Natural killer cell (primary cell): ENCODE measurements around the gene CEACAM6. TPM values are rescaled to one million over a fixed set of nuclear protein-coding genes. Genes with fewer than 3 reads are reported as not detected.
A peak's percentile ranks its signal among the peaks of the same experiment; 100 is the strongest.
"Not testable (repeated sequence)": the region's sequence is repeated elsewhere in the genome, so short reads cannot be mapped to it uniquely, and the experiment has no call there.

ENCODE experiments used
- ATAC-seq, 3 donors: fragments of 150-1000 bp in 2 of 3; fragments of 200-7000 bp in 1 of 3; cut with Tn5 transposase; 1 replicate in 1 of 3; 2 replicates in 2 of 3; pipeline ENCODE4 v1.10.0; 2021; ENCODE audit warnings: mild to moderate bottlenecking in 2 of 3, moderate library complexity in 2 of 3
- DNase-seq, 2 donors: peaks; one replicate each; pipeline versions ENCODE4 v3.0.0 to v3.0.0-alpha.2; 2013 to 2021; ENCODE audit warnings: mixed read lengths in 1 of 2
- H3K27ac ChIP-seq: one replicate; pipeline ENCODE4 v1.5.1; 2013; ENCODE audit warnings: mild to moderate bottlenecking, low read length
- H3K27me3 ChIP-seq: one replicate; pipeline ENCODE4 v1.6.1; 2013; ENCODE audit warnings: low read length; ENCODE audit not compliant: control insufficient read depth, insufficient read depth
- H3K36me3 ChIP-seq: one replicate; pipeline ENCODE4 v1.6.1; 2013; ENCODE audit warnings: low read length; ENCODE audit not compliant: control insufficient read depth, insufficient read depth
- H3K4me1 ChIP-seq: one replicate; pipeline ENCODE4 v1.6.1; 2013; ENCODE audit warnings: low read length; ENCODE audit not compliant: control insufficient read depth, insufficient read depth
- H3K4me3 ChIP-seq: one replicate; pipeline ENCODE4 v1.5.1; 2013; ENCODE audit warnings: low read length
- H3K9me3 ChIP-seq: one replicate; pipeline ENCODE4 v1.6.1; 2013; ENCODE audit warnings: low read length; ENCODE audit not compliant: control insufficient read depth, insufficient read depth
- H3K27ac Mint-ChIP-seq, 2 donors: one replicate each; pipeline ENCODE4 v1.8.0; 2022; ENCODE audit warnings: mild to moderate bottlenecking in 2 of 2, mixed read lengths in 2 of 2, moderate library complexity in 1 of 2
- H3K27me3 Mint-ChIP-seq, 2 donors: one replicate each; pipeline ENCODE4 v1.8.0; 2022; ENCODE audit warnings: low read depth in 2 of 2, mixed read lengths in 2 of 2
- H3K36me3 Mint-ChIP-seq: one replicate; pipeline ENCODE4 v1.8.0; 2022; ENCODE audit warnings: mixed read lengths
- H3K4me1 Mint-ChIP-seq, 2 donors: one replicate each; pipeline ENCODE4 v1.8.0; 2022; ENCODE audit warnings: mixed read lengths in 2 of 2
- H3K4me3 Mint-ChIP-seq: one replicate; pipeline ENCODE4 v1.8.0; 2022; ENCODE audit warnings: mild to moderate bottlenecking, moderate library complexity, mixed read lengths
- H3K9me3 Mint-ChIP-seq, 2 donors: one replicate each; pipeline ENCODE4 v1.8.0; 2022; ENCODE audit warnings: mixed read lengths in 2 of 2
- CTCF ChIP-seq: fragments of 200-600 bp; IDR thresholded peaks from one replicate; pipeline ENCODE4 v1.8.0; 2022; ENCODE audit warnings: antibody characterized with exemption
- WGBS: methylation state at CpG from one replicate; pipeline ENCODE4 v1.1.7; 2013; ENCODE audit warnings: missing lambda C conversion rate; ENCODE audit not compliant: insufficient coverage; 5-methylcytosine and 5-hydroxymethylcytosine counted together
- intact Hi-C: fragments of 100-400 bp; cut with micrococcal nuclease; formaldehyde crosslinking; loops from one replicate; pipeline ENCODE4 v1.14.2; 2022
- total RNA-seq, 4 donors: library from RNA; stranded (reverse); fragments of 120-200 nt in 1 of 4; gene quantifications; one replicate each; pipeline versions ENCODE4 v1.2.3 to v1.2.4, GENCODE V29; 2013 to 2022

CEACAM6 gene
- total RNA-seq, 3 donors from 2014 or later (not counting 1 experiment from before 2014, with no cell fraction given): not detected

GRCh38 chr19:41748012-41748411 lies 7.3 kb upstream of the CEACAM6 start:
- H3K27me3 Mint-ChIP-seq: peaks cover 37 to 65% of the 10 kb centered on the region in 2 donors
- no peak for TF ChIP-seq CTCF
- Histone ChIP-seq H3K4me1 (no peaks in the 10 kb centered on the region), H3K4me3 (no peak overlapping the region), H3K27ac (no peak overlapping the region), H3K9me3 (no peaks in the 10 kb centered on the region), H3K27me3 (peaks cover 1% of the 10 kb centered on the region), H3K36me3 (no peaks in the 10 kb centered on the region)
- no peak overlapping the region for H3K27ac Mint-ChIP-seq
- 76% methylated on average over 3 of the region's 3 CpGs for WGBS
- H3K4me3 Mint-ChIP-seq: no peak overlapping the region
- H3K36me3 Mint-ChIP-seq: no peaks in the 10 kb centered on the region
- intact Hi-C loops: no loop called here
- DNase-seq (no peak), ATAC-seq (no peak)
- H3K4me1 Mint-ChIP-seq: peaks cover 0 to 6% of the 10 kb centered on the region in 2 donors
- H3K9me3 Mint-ChIP-seq: no peaks in the 10 kb centered on the region

- H3K27ac Mint-ChIP-seq, H3K9me3 Mint-ChIP-seq, DNase-seq, ATAC-seq, intact Hi-C loops, H3K27me3 ChIP-seq, H3K36me3 Mint-ChIP-seq, H3K27ac ChIP-seq, H3K9me3 ChIP-seq, H3K4me3 ChIP-seq, H3K4me3 Mint-ChIP-seq, H3K4me1 ChIP-seq, H3K36me3 ChIP-seq: not testable (repeated sequence)
- Mint-ChIP-seq H3K4me1 (peaks cover 7 to 12% of the 10 kb centered on the region in 2 donors), H3K27me3 (peaks cover 36 to 65% of the 10 kb centered on the region in 2 donors)
- WGBS: 79% methylated on average over 4 of the region's 10 CpGs
Observed at GRCh38 chr19:41750248-41751134, 4.8 kb upstream of the CEACAM6 start.

GRCh38 chr19:41753159-41753558 lies 2.2 kb upstream of the CEACAM6 start:
- intact Hi-C loops: loop anchor here (1.0 kb wide), 1 partner anchor 32 kb away; no protein-coding TSS in a partner anchor
- 12% methylated on average over 11 of the region's 12 CpGs for WGBS
- peak in 2 of 3 donors; percentile 40 to 60 for ATAC-seq

More at GRCh38 chr19:41753159-41753558, 2.2 kb upstream of the CEACAM6 start:
- Mint-ChIP-seq H3K9me3 (no peaks in the 10 kb centered on the region), H3K4me1 (peaks cover 5 to 7% of the 10 kb centered on the region in 2 donors), H3K4me3 (no peak overlapping the region), H3K36me3 (no peaks in the 10 kb centered on the region), H3K27ac (no peak overlapping the region), H3K27me3 (peaks cover 21 to 45% of the 10 kb centered on the region in 2 donors)
- no peak overlapping the region for H3K4me3 ChIP-seq
- no peaks in the 10 kb centered on the region for H3K9me3 ChIP-seq
- peak; percentile 55 to 86 for DNase-seq
- H3K36me3 ChIP-seq: no peaks in the 10 kb centered on the region
- TF ChIP-seq CTCF: peak; percentile 68
- H3K27me3 ChIP-seq: peaks cover 2% of the 10 kb centered on the region
- no peak overlapping the region for H3K27ac ChIP-seq
- no peaks in the 10 kb centered on the region for H3K4me1 ChIP-seq
